GM12874 (cell line): ENCODE measurements around the gene ULK1.

Source experiments
- TF ChIP-seq, protein P1 (sequence below): IDR thresholded peaks from 2 replicates; pipeline ENCODE4 v1.5.1; 2011; ENCODE audit warnings: low read depth, mild to moderate bottlenecking, control low read depth, low read length, moderate library complexity; ENCODE audit not compliant: insufficient read depth

Gene ULK1

DNA sequence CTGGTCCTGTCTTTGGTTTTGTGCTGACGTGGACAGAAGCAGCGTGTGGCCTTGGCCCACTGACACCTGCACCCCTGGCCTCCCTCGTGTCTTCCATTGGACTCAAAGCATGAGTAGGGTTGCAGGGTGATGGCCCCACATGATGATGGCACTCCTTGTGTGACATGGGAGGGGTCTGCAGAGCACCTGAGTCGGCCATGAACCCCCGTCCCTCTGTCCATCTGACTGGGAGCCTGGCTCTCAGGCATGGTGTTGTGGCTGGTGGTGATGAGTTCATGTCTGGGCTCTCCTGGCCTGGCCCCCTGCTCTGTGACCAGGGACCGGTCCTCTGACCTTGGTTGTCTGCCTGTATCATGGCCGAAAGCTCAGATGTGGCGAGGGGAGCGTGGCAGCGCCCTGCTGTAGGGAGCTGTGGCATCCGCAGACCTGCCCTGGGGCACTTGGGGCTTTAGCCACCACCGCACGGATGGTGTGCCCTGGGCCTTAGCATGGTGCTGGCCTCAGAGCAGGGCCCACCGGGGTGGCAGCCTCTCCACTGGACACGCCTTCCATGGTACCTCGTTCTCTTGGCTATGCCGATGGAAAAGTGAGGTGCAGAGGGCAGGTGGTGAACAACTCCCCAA is 16.7 kb downstream of the ULK1 start:
- TF ChIP-seq, protein P1, sequence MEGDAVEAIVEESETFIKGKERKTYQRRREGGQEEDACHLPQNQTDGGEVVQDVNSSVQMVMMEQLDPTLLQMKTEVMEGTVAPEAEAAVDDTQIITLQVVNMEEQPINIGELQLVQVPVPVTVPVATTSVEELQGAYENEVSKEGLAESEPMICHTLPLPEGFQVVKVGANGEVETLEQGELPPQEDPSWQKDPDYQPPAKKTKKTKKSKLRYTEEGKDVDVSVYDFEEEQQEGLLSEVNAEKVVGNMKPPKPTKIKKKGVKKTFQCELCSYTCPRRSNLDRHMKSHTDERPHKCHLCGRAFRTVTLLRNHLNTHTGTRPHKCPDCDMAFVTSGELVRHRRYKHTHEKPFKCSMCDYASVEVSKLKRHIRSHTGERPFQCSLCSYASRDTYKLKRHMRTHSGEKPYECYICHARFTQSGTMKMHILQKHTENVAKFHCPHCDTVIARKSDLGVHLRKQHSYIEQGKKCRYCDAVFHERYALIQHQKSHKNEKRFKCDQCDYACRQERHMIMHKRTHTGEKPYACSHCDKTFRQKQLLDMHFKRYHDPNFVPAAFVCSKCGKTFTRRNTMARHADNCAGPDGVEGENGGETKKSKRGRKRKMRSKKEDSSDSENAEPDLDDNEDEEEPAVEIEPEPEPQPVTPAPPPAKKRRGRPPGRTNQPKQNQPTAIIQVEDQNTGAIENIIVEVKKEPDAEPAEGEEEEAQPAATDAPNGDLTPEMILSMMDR, result no peak

GRCh38 chr12:131911851-131912477 is 17.5 kb downstream of the ULK1 start:
- TF ChIP-seq, protein P1, result no peak

DNA sequence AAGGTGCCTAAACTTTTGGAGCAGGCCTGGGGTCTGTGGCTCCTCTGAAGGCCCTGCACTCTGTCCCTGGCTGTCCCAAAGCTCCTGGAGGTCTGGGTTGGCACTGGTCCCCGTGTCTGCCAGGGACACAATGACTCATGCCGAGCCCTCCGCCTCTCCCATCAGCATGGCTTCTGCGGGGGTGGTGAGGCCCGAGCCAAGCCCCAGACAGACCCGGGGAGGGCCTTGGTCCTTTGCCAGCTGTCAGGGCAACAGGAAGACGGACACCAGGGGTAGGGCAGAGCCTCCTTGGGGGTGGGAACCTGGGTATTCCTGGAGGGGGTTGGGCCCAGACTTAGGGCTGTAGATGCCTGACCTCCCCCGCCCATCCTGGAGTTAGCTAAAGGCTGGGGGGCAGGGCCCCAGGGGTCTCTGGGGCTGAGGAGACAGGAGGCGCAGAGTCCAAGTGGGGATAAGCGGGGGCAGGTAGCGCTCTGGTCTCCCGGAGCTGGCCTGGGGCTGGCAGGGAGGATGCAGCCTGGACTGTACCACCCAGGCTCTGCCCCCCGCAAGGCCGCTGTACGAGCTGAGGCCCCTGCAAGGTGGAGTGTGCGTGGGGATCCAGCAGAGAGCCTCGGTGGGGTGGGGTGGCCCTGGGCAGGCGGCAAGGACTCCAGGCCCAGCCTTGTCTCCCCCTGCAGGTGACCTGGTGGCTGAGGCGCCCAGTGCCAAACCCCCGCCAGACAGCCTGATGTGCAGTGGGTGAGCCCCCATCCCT is 18.3 kb downstream of the ULK1 start:
- TF ChIP-seq, protein P1, result 0 out of 2 replicates have a peak, but pooled peaks have one; percentile 2

DNA sequence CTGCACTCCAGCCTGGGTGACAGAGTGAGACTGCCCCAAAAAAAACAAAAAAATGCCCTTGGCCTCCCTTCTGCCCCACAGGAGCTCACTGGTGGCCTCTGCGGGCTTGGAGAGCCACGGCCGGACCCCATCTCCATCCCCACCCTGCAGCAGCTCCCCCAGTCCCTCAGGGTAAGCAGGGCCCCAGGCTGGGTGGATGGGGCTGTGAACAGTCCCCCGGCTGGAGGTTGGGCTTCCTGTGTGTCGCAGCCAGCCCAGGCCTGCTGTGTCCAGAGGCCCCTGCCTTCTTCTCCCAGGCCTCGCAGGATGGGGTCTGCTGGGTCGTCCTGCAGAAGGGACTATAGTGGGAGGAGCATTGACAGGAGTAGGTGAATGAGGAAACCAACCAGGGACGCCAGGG is 19.2 kb downstream of the ULK1 start:
- TF ChIP-seq, protein P1, result no peak

DNA sequence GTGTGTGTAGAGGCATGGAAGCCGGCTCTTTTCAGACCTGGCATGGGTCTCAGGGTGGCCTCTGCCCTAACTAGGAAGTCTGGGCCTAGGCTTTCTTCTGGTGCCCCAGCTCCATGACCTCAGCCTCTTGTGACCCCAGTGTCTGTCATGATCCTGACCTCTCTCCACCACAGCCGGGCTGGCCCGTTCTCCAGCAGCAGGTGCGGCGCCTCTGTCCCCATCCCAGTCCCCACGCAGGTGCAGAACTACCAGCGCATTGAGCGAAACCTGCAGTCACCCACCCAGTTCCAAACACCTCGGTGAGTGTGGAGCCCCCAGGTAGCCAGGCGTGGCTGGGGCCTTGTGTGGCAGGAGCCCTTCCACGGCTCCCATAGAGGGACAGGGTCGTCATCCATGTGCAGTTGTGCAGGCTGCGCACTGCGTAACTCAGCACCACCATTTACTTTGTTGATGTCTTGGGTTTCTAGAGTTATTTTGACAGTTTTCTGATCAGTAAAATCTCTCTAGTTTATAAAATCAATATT is 19.8 kb downstream of the ULK1 start:
- TF ChIP-seq, protein P1, result no peak

GRCh38 chr12:131915000-131915689 is 20.7 kb downstream of the ULK1 start:
- TF ChIP-seq, protein P1, result no peak

GRCh38 chr12:131915823-131916222 is 21.4 kb downstream of the ULK1 start:
- TF ChIP-seq, protein P1, result no peak
